GM19468 (cell line): Measurements from ENCODE around the gene MAP3K2.
"Not testable (repeated sequence)": the region's sequence is repeated elsewhere in the genome, so short reads cannot be mapped to it uniquely, and the experiment has no call there.

Experiments used
- ATAC-seq: cut with Tn5 transposase; IDR thresholded peaks from one replicate; pipeline ENCODE4 v1.9.1; 2021; ENCODE audit warnings: mild to moderate bottlenecking, moderate library complexity, moderate number of reproducible peaks; ENCODE audit not compliant: unreplicated experiment; ENCODE audit errors: extremely low read depth

The MAP3K2 gene

GRCh38 chr2:127421871-127422558, 34.2 kb upstream of the MAP3K2 start:
- no peak for ATAC-seq

DNA sequence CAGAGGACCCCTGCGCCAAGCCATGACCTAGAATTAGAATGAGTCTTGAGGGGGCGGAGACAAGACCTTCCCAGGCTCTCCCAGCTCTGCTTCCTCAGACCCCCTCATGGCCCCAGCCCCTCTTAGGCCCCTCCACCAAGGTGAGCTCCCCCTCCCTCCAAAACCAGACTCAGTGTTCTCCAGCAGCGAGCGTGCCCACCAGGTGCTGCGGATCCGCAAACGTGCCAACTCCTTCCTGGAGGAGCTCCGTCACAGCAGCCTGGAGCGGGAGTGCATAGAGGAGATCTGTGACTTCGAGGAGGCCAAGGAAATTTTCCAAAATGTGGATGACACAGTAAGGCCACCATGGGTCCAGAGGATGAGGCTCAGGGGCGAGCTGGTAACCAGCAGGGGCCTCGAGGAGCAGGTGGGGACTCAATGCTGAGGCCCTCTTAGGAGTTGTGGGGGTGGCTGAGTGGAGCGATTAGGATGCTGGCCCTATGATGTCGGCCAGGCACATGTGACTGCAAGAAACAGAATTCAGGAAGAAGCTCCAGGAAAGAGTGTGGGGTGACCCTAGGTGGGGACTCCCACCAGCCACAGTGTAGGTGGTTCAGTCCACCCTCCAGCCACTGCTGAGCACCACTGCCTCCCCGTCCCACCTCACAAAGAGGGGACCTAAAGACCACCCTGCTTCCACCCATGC, 33.5 kb upstream of the MAP3K2 start:
- no peak for ATAC-seq

- ATAC-seq: no peak
Measured at GRCh38 chr2:127420039-127420864, 32.5 kb upstream of the MAP3K2 start.

- no peak for ATAC-seq
Measured at GRCh38 chr2:127419448-127420038, 31.8 kb upstream of the MAP3K2 start.

- ATAC-seq: no peak
Measured at GRCh38 chr2:127419112-127419430, 31.3 kb upstream of the MAP3K2 start.

GRCh38 chr2:127418300-127419111, 30.7 kb upstream of the MAP3K2 start, which contains the start of gene PROC:
TSS of gene PROC (plus strand) at chr2:127418427. CDS start at chr2:127419943, 1,516 bp downstream.
- no peak for ATAC-seq

DNA sequence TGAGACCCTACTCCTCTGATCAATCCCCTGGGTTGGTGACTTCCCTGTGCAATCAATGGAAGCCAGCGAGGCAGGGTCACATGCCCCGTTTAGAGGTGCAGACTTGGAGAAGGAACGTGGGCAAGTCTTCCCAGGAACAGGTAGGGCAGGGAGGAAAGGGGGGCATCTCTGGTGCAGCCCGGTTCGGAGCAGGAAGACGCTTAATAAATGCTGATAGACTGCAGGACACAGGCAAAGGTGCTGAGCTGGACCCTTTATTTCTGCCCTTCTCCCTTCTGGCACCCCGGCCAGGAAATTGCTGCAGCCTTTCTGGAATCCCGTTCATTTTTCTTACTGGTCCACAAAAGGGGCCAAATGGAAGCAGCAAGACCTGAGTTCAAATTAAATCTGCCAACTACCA, 29.6 kb upstream of the MAP3K2 start:
- no peak for ATAC-seq

DNA sequence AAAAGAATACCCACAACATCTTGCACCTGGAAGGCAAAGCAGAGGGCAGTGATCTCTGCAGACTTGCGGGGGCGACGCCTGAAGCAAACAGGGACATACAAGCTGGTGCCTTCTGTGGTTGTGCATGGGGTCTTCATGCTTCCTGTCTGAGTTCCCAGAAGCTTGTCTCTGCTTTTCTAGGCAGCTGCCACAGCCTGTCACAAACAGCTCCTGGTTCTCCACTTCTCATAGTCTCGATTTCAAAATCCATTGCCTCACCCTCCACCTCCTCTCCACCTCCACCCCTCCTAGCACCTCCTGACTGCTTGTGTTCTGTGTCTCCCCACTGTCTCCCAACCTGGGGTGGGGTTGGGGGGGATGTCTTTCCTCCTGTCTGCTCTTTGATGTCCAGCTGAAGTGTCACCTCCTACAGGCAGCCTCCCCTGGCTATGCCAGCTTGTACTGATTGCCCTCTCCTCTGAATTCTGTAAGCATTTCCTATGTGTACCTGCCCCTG, 28.8 kb upstream of the MAP3K2 start:
- no peak for ATAC-seq

DNA sequence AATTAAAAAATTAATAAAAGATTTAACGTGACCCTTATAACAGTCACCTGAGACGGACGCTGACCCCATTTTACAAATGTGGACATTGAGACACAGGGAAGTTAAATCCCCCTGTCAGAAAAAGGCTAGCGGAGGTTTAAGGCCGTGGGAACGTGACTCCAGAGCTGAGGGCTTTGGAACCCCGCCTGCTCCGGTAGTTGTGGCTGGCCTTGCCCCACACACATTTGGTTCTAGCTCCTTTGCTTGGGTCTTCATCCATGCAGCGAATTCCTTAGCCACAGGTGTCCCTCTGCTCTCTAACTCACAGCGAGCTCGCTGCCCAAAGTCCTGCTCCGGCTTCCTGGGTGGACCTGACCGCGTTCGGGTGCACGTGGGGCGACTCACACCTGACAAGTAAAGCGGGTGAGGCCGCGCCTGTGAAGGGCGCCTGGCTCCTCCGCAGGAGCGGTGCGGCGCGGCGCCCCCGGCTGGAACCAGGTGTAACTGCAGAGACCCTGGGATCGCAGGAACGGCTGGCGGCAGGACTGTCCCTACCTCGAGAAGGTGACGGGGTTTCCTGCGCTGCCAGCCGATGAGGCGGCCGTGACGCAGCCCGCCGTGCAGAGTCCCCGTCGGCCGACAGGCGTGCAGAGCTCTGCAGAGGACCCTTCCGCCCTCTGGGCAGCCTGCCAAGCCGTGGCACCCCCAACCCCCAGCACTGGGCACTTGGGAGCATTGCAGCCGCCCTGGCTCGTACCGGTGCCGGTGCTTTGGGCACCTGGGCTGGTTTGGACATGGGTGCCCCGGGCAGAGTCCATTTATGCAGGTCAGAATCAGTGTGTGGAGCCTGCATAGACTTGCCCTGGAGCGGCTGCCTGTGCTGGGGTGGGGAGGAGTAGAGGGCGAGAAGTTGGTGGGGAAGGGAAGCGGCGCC, 28.1 kb upstream of the MAP3K2 start:
- ATAC-seq: peak; percentile 51

DNA sequence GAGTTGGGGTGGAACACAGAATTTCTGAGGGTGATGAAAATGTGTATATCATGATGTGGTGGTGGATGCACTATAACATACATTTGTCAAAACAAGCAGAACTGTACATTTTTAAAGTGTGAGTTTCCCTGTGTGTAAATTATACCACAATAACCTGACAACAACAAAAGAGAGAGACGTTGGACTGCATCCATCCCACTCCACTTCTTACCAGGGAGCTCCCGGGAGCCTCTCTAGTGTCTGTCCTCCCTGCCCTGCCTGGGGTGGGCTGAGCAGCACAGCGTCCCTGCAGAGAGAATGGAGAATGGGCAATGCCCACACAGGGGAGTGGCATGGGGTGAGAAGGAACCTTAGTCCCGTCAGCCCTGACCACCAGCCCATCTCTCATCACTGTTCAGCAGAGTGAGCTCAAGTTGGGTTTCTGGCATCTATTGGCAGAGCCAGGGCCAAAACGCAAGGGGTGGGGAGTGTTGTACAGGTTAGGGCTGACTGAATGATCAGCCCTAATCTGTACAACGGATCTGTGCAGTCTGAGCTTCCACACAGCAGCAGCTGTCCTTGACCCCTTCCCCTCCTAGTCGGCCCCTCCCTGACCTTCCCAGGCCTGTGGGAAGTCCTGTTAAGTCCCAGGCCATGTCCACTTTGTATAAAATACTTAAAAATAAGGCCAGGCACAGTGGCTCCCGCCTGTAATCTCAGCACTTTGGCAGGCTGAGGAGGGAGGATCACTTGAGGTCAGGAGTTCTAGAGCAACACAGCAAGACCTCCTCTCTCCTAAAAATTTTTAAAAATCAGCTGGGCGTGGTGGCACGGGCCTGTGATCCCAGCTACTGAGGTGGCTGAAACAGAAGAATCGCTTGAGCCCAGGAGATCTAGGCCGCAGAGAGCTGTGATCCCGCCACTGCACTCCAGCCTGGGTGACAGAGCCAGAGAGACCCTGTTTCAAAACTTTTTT, 27.1 kb upstream of the MAP3K2 start:
- no peak for ATAC-seq

DNA sequence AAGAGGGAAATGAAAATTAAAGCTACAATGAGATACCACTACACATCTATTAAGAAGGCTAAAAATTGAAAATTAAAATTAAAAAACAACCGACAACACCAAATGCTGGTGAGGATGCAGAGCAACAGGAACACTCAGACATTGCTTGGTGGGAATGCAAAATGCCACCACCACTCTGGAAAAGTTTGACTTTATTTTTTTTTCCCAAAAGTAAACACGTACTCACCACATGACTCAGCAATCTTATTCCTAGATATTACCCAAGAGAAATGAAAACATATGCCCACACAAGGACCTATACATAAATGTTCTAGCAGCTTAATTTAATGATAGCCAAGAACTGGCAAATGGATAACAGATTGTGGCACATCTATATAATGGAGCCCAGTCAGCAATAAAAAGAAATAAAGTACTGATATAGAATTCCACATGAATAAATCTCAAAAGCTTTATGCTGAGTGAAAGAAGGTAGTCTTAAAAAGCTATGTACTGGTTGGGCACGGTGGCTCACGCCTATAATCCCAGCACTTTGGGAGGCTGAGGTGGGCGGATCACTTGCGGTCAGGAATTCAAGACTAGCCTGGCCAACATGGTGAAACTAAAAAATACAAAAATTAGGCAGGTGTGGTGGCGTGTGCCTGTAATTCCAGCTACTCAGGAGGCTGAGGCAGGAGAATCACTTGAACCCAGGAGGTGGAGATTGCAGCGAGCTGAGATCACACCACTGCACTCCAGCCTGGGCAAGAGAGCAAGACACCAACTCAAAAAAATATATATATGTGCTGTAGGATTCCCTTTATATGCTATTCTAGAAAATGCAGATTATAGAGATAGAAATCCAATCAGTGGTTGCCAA, 26.2 kb upstream of the MAP3K2 start:
- ATAC-seq: no peak

DNA sequence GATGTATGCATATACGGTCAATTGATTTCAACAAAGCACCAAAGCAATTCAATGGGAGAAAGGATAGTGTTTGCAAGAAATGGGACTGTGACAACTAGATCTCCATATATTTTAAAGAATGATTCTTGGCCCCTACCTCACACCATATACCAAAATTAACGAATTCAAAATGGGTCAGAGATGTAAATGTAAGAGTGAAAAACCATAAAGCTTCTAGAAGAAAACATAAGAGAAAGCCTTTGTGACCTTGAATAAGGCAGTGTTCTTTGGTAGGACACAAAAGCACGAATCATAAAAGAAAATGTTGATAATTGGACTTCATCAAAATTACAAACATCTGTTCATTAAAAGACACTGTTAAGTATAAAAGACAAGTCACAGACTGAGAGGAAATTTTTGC, 25.4 kb upstream of the MAP3K2 start:
- ATAC-seq: no peak

DNA sequence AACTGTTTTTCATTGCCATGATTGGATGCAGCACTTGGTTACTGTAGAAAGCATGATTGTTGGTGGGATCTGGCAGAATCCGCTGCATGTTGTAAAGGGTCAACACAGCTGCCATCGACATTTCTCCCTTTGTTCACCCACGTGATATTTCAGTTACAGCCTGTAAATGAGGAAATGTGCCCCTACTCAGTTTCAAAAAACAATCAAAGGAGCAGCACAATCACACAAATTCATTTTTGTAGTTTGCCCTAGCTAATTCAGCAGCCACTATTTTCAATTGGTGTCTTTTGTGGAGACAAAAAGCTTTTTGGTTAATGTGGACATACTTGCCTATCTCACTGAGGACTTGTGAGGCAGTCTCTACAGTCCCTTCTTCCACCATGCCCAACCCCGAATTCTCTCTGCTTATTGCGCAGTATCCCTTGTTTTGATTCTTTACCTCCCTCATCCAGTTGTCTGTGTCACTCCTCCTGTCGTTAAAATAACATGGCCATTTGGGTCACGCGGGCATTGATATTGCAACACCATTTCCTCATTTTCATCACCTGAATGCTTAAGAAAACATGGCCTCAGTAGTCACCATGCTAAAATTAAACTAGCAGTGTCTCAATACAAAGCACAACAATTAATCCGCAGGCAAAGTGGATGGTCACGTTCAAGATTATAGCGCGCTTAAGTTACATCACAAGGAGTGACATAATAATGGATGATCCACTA, 24.0 kb upstream of the MAP3K2 start:
- ATAC-seq: no peak

GRCh38 chr2:127410871-127411652, 23.3 kb upstream of the MAP3K2 start:
- peak; percentile 20 for ATAC-seq

GRCh38 chr2:127409716-127410115, 21.9 kb upstream of the MAP3K2 start:
- not testable (repeated sequence) for ATAC-seq

GRCh38 chr2:127408807-127409099, 21.0 kb upstream of the MAP3K2 start:
- no peak for ATAC-seq
